Lower lobe of right lung (tissue), 2 donors: ENCODE measurements around the gene PLAAT3. TPM values are rescaled to one million over a fixed set of nuclear protein-coding genes. Genes with fewer than 3 reads are reported as not detected.
"Not testable (repeated sequence)": the region's sequence is repeated elsewhere in the genome, so short reads cannot be mapped to it uniquely, and the experiment has no call there.

Source experiments
- ATAC-seq, 2 donors: fragments of 200-7000 bp; cut with Tn5 transposase; one replicate each; pipeline ENCODE4 v1.9.1; 2020 to 2022; ENCODE audit warnings: mild to moderate bottlenecking in 2 of 2, moderate library complexity in 2 of 2
- DNase-seq: peaks from one replicate; pipeline ENCODE4 v3.0.0-alpha.2; 2020
- H3K27ac ChIP-seq: fragments of 200-600 bp; one replicate; pipeline ENCODE4 v1.8.0; 2022
- H3K27me3 ChIP-seq: fragments of 200-600 bp; one replicate; pipeline ENCODE4 v1.8.0; 2022; ENCODE audit warnings: low read depth
- H3K36me3 ChIP-seq: fragments of 200-600 bp; one replicate; pipeline ENCODE4 v1.8.0; 2022; ENCODE audit warnings: mild to moderate bottlenecking
- H3K4me1 ChIP-seq: fragments of 200-600 bp; one replicate; pipeline ENCODE4 v1.8.0; 2022
- H3K4me3 ChIP-seq: fragments of 200-600 bp; one replicate; pipeline ENCODE4 v1.8.0; 2022; ENCODE audit warnings: mild to moderate bottlenecking
- H3K9me3 ChIP-seq: fragments of 200-600 bp; one replicate; pipeline ENCODE4 v1.8.0; 2022
- CTCF ChIP-seq: fragments of 200-600 bp; IDR thresholded peaks from one replicate; pipeline ENCODE4 v1.8.0; 2022; ENCODE audit warnings: antibody characterized with exemption, mild to moderate bottlenecking
- intact Hi-C: fragments of 100-400 bp; cut with DNase I; formaldehyde crosslinking; loops from one replicate; pipeline ENCODE4 v1.11.0; 2022
- total RNA-seq: library from RNA; stranded (reverse); fragmentation: NEBNext Ultra II Directional; extraction: Animal tissue kit (Norgen Biotek cat#: 25700); gene quantifications from one replicate; pipeline ENCODE4 v1.2.1, GENCODE V29; 2021
- donor health status: DM: no; HTN: yes; CAD: no; lungs with severe emphysema.

PLAAT3 gene
- total RNA-seq, 1 donor from 2014 or later, result 81.9 TPM

DNA sequence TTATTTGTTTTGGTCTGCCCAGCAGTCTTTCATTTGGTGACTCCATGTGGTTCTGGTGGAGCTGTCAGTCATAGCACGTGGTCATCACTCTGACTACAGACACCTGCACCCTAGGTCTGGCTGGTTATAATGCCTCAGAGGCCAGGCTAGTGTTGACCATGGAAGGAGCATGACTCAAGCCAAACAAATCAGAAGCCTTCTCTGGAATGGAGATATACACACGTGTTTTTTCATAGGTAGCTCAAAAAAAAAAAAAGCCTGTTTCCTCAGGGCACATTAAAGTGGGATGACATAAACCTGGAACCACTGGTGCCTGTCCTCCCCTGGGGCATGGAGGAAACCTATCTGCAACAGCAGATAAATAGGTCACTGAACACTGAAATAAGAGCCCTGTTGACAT is 8.1 kb upstream of the PLAAT3 start:
- intact Hi-C loops, result no loop called here
- peak in 1 of 2 donors; percentile 40 for ATAC-seq

DNA sequence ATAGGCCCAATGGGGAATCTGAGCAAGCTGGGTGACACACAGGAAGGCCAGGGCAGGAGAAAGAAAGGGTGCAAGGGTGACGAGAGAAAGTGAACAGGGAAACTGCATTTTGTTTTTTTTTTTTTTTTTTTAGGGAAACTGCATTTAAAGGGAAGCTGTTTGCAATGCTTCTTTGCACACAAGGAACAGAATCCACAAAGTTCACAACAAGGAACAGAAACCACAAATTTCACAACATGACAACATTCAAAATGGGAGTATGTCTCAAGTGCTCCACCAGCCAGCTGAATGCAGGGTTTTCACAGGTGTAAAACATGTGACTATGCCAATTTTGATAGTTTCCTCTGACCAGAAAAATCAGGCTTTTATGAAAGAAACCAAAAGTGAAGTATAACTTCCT is 6.8 kb upstream of the PLAAT3 start:
- H3K9me3 ChIP-seq, result no peaks in the 10 kb centered on the region
- no peak overlapping the region for H3K27ac ChIP-seq
- DNase-seq, result no peak
- TF ChIP-seq CTCF, result no peak
- intact Hi-C loops, result no loop called here
- no peaks in the 10 kb centered on the region for H3K27me3 ChIP-seq
- no peaks in the 10 kb centered on the region for H3K36me3 ChIP-seq
- H3K4me1 ChIP-seq, result peaks cover 16% of the 10 kb centered on the region
- no peak overlapping the region for H3K4me3 ChIP-seq
- ATAC-seq, result peak; percentile 56 to 59

More for the DNA sequence above, 8.1 kb upstream of the PLAAT3 start:
- Histone ChIP-seq H3K36me3 (peaks cover 4% of the 10 kb centered on the region), H3K9me3 (no peaks in the 10 kb centered on the region), H3K4me3 (no peak overlapping the region), H3K27me3 (no peaks in the 10 kb centered on the region), H3K4me1 (peaks cover 16% of the 10 kb centered on the region), H3K27ac (no peak overlapping the region)
- no peak for DNase-seq
- TF ChIP-seq CTCF, result no peak

GRCh38 chr11:63619967-63620366 is 5.7 kb upstream of the PLAAT3 start:
- H3K4me3 ChIP-seq, result no peak overlapping the region
- no peak for DNase-seq
- H3K9me3 ChIP-seq, result no peaks in the 10 kb centered on the region
- no peak overlapping the region for H3K27ac ChIP-seq
- no peak for TF ChIP-seq CTCF
- intact Hi-C loops, result no loop called here
- ATAC-seq, result no peak
- no peaks in the 10 kb centered on the region for H3K36me3 ChIP-seq
- H3K4me1 ChIP-seq, result peaks cover 16% of the 10 kb centered on the region
- H3K27me3 ChIP-seq, result no peaks in the 10 kb centered on the region

- intact Hi-C loops, H3K4me3 ChIP-seq, ATAC-seq, H3K9me3 ChIP-seq, H3K36me3 ChIP-seq, DNase-seq, H3K27me3 ChIP-seq, H3K27ac ChIP-seq: not testable (repeated sequence)
- peaks cover 21% of the 10 kb centered on the region for H3K4me1 ChIP-seq
Observed at GRCh38 chr11:63617686-63618085, 3.5 kb upstream of the PLAAT3 start.

DNA sequence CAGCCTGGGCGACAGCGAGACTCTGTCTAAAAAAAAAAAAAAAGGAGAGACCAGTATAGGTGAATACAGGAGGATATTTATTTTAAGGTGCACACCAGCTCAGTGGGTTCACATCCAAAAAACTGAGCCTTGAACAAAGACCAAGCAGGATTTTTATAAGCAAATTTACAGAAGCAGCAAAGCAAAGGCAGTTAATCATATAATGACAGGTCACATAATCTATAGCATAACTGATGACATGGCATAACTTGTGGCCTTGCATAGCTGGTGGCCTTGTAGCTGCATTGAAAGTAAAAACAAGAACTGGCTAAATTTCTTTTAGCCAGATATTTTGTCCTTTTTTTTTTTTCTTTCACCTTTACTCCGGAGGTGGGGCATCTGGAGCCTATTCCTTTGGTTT is 2.7 kb upstream of the PLAAT3 start:
- H3K4me1 ChIP-seq, result peaks cover 26% of the 10 kb centered on the region

More for the DNA sequence above, 2.7 kb upstream of the PLAAT3 start:
- no peak for DNase-seq
- H3K27ac ChIP-seq, result no peak overlapping the region
- no peak for TF ChIP-seq CTCF
- no peak overlapping the region for H3K4me3 ChIP-seq
- intact Hi-C loops, result no loop called here
- H3K36me3 ChIP-seq, result no peaks in the 10 kb centered on the region
- no peaks in the 10 kb centered on the region for H3K9me3 ChIP-seq
- no peaks in the 10 kb centered on the region for H3K27me3 ChIP-seq
- ATAC-seq, result no peak
